Measurements from ENCODE around the gene VARS2.

DNA sequence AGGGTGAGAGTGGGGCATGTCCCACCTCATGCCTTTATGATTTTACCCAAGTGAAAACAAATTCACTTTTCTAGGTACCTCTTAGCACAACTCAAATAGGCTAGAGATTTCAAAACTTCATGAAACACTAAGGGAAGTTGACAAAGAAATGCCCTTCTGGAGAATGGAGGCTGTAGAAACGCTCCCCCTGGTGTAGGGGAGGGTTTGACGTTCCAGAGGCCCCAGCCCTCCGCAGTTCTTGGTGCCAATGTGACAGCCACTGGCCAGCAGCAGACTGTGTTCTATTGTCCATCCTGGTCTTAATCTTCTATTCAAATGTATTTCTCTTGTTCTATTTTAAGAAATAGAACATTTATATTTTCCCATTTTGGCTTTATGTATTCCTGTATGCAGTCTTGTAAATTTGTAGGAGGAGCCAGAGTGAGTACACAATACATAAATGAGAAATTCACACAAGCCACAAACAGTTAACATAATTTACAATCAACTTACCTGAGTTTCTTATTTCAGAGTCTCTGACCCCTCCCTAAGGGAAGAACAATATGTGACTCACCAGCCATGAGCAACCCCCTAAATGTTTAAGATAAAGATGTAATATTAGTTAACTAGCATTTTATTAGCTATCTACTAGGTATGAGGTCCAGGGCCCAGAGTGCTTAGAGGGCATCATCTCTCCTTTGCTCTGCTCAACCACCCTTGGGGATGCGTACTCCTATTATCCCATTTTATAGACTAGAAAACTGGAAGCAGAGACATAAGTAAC lies 60.6 kb downstream of the VARS2 start:
- TF ChIP-seq, protein P1, sequence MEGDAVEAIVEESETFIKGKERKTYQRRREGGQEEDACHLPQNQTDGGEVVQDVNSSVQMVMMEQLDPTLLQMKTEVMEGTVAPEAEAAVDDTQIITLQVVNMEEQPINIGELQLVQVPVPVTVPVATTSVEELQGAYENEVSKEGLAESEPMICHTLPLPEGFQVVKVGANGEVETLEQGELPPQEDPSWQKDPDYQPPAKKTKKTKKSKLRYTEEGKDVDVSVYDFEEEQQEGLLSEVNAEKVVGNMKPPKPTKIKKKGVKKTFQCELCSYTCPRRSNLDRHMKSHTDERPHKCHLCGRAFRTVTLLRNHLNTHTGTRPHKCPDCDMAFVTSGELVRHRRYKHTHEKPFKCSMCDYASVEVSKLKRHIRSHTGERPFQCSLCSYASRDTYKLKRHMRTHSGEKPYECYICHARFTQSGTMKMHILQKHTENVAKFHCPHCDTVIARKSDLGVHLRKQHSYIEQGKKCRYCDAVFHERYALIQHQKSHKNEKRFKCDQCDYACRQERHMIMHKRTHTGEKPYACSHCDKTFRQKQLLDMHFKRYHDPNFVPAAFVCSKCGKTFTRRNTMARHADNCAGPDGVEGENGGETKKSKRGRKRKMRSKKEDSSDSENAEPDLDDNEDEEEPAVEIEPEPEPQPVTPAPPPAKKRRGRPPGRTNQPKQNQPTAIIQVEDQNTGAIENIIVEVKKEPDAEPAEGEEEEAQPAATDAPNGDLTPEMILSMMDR (conservative IDR thresholded peaks at IDR 0.05), result no peak
- TF ChIP-seq EZH2 (IDR thresholded peaks at IDR 0.05; ENCODE audit: low read depth), result no peak

Measured in PC-9 (cell line).